ENCODE data around the gene CABLES2.

The CABLES2 gene

GRCh38 chr20:62354811-62355341 is 52.2 kb downstream of the CABLES2 start:
- TF ChIP-seq CTCF (IDR thresholded peaks at IDR 0.05; ENCODE audit: borderline replicate concordance, control extremely low read depth, extremely low read depth, insufficient read depth, missing control alignments): no peak
- in situ Hi-C loops (cut with MboI; ENCODE audit: low sequenced_read_pairs, unreplicated experiment): no loop called here
- no peak for DNase-seq (ENCODE audit: low spot score)

GRCh38 chr20:62354031-62354808 is 52.9 kb downstream of the CABLES2 start:
- no peak for TF ChIP-seq CTCF (IDR thresholded peaks at IDR 0.05; ENCODE audit: borderline replicate concordance, control extremely low read depth, extremely low read depth, insufficient read depth, missing control alignments)
- DNase-seq (ENCODE audit: low spot score): no peak
- in situ Hi-C loops (cut with MboI; ENCODE audit: low sequenced_read_pairs, unreplicated experiment): no loop called here

GRCh38 chr20:62353289-62354030 is 53.6 kb downstream of the CABLES2 start:
- in situ Hi-C loops (cut with MboI; ENCODE audit: low sequenced_read_pairs, unreplicated experiment): no loop called here
- TF ChIP-seq CTCF (IDR thresholded peaks at IDR 0.05; ENCODE audit: borderline replicate concordance, control extremely low read depth, extremely low read depth, insufficient read depth, missing control alignments): no peak
- no peak for DNase-seq (ENCODE audit: low spot score)

GRCh38 chr20:62352402-62353288 is 54.4 kb downstream of the CABLES2 start:
- TF ChIP-seq CTCF (IDR thresholded peaks at IDR 0.05; ENCODE audit: borderline replicate concordance, control extremely low read depth, extremely low read depth, insufficient read depth, missing control alignments): no peak
- in situ Hi-C loops (cut with MboI; ENCODE audit: low sequenced_read_pairs, unreplicated experiment): no loop called here
- no peak for DNase-seq (ENCODE audit: low spot score)

GRCh38 chr20:62351469-62352401 is 55.4 kb downstream of the CABLES2 start:
- no peak for TF ChIP-seq CTCF (IDR thresholded peaks at IDR 0.05; ENCODE audit: borderline replicate concordance, control extremely low read depth, extremely low read depth, insufficient read depth, missing control alignments)
- no peak for DNase-seq (ENCODE audit: low spot score)
- in situ Hi-C loops (cut with MboI; ENCODE audit: low sequenced_read_pairs, unreplicated experiment): no loop called here
